Measurements from ENCODE around the gene PDGFRA.

The PDGFRA gene

DNA sequence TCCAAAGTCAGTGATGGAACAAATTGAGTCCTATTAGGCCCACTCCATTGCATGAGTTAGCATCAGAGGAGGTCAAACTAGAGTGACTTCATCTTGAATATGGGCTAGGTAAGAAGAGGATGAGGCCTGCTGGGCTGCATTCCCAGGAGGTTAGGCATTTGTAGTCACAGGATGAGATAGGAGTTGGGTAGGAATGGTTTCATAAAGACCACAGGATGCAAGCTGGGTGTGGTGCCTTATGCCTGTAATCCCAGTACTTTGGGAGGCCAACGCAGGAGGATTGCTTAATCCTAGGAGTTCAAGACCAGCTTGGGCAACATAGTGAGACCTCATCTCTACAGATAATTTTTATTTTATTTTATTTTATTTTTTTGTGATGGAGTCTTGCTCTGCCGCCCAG, 26.8 kb downstream of the PDGFRA start:
- peak; percentile 43 for DNase-seq (ENCODE audit: low read depth)

- no peak for DNase-seq (ENCODE audit: low read depth)
Measured at GRCh38 chr4:54256491-54257486, 27.7 kb downstream of the PDGFRA start.

DNA sequence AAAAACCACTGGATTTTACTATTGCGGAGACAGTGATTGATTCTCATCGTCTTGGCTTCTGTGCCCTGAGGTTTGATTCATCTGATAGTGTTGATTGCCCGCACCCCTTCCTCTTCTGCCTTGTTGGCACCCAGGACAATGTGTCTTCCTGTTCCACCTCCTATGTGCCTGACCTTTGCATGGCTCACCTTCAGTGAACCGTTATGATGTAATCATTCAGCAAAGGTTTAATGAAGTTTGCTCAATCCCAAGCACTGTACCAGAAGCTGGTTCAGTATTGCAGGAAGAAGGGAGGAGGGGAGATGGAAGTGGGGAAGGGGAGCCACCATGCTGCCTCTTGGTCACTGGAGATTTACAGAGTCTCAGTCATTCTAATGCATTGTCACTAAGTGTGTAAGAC, 36.3 kb downstream of the PDGFRA start:
- no peak for DNase-seq (ENCODE audit: low read depth)

DNA sequence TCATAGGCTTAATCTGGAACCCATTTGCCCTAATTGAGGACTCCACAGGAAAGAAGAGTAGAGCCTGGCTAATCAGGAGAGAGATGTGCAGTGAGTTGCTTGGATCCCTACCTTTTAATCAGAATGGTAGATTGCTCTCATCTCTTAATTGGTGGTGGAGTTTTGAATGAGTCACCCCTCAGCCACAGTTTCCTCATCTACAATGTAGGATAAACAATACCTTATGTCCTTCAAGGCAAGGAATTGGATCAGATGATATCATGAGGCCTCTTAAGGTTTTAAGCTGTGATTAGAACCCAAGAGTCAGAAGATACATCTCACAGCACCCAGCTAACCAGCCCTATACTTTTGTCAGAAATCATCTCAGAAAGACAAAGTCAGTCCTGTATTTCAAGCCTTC, 39.1 kb downstream of the PDGFRA start:
- peak; percentile 71 for DNase-seq (ENCODE audit: low read depth)

DNA sequence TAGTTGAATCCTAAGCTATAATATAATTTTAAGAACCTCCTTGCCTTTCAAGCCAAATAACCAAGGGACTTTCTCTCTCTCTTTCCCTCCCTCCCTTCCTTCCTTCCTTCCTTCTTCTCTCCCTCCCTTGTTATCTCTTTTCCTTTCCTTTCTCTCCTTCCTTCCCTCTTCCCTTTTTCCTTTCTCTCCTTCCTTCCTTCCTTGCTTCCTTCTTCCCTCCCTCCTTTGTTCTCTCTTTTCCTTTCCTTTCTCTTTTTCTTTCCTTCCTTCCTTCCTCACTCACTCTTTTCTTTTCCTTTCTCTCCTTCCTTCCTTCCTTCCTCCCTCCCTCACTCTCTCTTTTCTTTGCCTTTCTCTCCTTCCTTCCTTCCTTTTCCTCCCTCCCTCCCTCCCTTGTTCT, 42.4 kb downstream of the PDGFRA start:
- DNase-seq (ENCODE audit: low read depth): no peak

- no peak for DNase-seq (ENCODE audit: low read depth)
Measured at GRCh38 chr4:54272051-54272450, 43.0 kb downstream of the PDGFRA start.

- no peak for DNase-seq (ENCODE audit: low read depth)
Measured at GRCh38 chr4:54274264-54274663, 45.2 kb downstream of the PDGFRA start.

- no peak for DNase-seq (ENCODE audit: low read depth)
Measured at GRCh38 chr4:54274795-54275665, 45.9 kb downstream of the PDGFRA start.

DNA sequence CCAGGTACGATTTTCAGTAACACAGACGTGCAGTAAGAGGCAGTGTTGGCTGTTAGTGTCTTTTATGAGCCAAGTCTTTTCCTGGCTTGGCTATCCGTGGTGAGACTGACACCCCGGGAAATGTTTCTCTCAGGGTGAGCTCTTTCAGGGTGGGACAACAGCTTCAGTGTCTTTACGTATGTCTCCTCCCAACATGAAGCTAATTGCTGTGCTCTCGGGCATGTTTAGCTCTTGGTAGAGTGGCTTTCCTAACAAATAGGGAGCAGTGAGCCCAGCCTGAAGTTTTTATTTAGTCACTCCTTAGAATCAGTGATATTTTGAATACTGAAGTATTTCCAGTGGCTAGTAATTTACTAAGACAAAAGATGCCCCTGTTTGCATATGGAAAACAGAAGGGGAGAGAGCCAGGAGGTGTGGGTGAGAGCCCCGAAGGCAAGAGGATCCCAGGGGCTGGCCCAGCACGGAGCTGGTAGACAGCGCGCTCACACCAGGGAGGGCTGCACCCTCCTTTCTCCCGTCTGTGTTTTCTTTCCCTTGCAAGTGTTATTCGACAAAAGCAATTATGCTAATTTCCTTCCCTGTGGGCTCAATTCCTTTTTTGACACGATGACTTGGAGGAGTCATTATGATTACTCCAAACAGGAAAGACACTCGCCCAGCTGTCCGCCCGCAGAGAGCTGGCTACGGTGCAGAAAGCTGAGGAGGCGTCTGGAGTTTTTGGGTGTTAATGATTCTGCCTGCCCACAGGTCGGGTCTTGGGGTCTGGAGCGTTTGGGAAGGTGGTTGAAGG, 47.7 kb downstream of the PDGFRA start:
- DNase-seq (ENCODE audit: low read depth): no peak

DNA sequence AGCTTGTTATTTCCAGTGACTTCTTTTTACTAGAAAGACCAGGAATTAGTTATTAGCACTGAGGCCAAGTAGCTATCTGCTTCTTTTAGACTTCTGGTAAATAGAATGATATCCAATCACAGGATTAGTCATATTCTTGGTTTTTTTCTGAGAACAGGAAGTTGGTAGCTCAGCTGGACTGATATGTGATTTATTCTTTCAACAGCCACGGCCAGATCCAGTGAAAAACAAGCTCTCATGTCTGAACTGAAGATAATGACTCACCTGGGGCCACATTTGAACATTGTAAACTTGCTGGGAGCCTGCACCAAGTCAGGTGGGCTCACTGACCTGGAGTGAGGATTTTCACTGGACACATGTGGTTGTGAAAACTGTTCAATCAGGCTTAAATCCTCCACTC, 48.6 kb downstream of the PDGFRA start:
- DNase-seq (ENCODE audit: low read depth): peak; percentile 93

DNA sequence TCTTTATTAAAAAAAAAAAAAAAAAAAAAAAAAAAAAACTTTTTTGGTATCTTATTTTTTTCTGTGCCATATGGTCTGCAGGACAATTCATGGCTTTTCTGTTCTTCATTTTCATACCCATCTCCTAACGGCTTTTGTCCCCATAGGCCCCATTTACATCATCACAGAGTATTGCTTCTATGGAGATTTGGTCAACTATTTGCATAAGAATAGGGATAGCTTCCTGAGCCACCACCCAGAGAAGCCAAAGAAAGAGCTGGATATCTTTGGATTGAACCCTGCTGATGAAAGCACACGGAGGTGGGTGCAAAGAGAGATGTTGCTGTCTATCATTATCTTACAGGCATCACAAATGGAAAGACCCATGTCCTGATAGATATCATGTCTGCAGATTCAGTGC, 49.1 kb downstream of the PDGFRA start:
- no peak for DNase-seq (ENCODE audit: low read depth)

DNA sequence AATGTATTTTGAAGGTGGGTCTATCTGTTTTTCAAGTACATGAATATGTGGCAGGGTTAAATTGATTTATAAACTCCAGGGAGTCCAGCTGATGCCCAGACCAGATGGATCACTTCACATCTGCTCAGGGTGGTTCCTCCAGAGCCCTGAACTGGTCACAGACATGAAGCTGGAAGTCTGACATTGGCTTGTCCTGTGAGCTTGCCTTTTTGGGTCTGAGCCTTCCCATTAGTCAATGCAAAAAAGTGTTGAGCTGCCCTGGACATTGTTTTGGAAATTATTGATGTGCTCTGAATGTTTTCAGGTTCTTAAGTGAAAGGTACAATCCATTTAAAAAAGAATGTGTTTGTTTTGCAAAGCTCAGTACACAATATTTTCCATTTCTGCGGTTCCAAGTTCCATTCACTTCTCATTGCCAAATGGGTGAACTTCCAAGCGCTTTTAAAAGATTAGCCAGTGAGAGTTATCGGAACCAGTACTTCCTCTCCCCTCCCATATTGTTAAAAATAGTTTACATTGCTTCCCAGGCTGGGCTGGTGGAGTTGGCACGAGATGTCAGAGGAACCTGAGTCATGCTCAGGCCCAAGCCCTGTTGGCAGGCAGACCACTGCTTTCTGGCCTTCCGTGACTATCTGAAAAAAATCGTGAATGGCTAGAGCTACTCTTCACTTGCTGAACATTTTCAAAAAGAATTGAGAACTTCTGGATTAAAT, 52.1 kb downstream of the PDGFRA start:
- peak; percentile 91 for DNase-seq (ENCODE audit: low read depth)

DNA sequence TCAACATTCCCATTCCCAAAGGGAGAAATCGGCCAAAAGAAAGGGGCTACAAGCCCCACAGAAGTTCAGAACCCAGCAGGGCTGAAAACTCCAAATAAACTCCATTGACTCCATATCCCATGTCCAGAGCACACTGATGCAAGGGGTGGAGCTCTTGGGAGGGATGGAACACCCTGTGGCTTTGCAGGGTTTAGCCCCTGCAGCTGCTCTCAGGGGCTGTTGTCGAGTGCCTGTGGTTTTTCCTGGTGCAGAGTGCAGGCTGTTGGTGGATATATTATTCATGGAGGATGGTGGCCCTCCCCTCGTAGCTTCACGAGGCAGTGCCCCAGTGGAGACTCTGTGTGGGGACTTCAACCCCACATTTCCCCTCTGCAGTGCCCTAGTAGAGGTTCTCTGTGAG, 53.7 kb downstream of the PDGFRA start:
- no peak for DNase-seq (ENCODE audit: low read depth)

DNA sequence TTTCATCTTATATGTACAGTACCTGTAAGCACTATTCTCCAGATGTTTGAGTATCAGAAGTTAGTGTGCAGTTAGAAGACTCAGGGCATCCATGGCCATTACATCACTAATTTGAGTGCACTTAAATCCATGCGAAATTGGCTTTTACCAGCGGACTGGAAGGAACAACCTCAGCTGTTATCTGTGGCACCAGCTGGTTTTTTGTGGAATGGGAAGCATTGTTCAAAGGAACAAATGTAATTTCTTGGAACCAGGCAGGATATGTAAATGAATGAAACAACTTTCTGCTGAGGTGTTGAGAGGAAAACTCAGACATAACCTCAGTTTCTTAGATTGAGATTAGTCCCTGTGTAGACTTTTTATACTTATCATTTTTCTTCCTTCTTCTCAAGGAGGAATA, 60.2 kb downstream of the PDGFRA start:
- DNase-seq (ENCODE audit: low read depth): no peak

- DNase-seq (ENCODE audit: low read depth): no peak
Measured at GRCh38 chr4:54290980-54291379, 61.9 kb downstream of the PDGFRA start.

GRCh38 chr4:54296548-54297203, 67.6 kb downstream of the PDGFRA start:
- no peak for DNase-seq (ENCODE audit: low read depth)

- no peak for DNase-seq (ENCODE audit: low read depth)
Measured at GRCh38 chr4:54308110-54308509, 79.0 kb downstream of the PDGFRA start.

DNA sequence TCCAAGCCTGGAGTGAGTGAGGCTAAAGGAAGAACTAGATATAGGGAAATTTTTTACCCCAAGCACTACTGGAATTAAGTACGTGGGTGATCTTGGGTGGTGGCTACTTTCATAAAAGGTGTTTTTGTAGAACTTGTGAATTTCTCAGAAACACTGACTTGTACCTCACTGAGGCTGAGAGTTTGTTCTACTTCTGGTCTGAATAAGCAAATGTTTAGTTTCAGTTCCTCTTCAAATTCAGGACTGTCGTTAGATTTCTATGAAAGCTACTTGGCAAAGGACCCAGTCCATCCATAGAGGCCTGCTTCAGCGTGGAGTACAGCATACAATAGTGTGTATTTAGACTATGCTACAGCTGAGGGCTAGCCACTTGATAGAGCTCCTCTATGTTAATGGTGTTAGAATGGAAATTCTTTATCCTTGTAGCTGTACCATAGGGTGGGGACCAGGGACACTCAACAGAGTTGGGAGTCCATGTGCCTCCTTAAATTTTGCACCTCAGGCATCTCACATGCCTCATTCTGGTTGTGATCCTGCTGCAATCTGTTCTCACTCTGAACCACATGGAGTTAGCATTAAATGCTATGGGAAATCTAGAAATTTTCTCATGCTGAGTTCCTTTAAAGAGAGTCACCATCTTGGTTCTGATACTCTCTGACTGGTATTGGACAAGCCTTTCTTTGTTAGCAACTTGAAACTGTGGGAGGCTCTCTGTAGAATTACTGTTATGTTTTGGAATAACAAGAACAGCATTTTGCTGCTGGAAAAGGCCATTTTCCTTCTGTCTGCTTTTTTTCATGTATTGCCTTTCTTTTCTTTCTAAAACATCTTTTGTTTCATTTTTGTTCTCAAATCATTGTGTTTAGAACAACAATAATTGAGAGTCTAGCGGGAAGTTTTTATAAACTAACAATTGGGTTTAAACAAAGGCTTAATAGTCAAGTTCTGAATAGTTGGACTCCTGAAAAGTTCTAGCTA, 86.8 kb downstream of the PDGFRA start:
- DNase-seq (ENCODE audit: low read depth): no peak

DNA sequence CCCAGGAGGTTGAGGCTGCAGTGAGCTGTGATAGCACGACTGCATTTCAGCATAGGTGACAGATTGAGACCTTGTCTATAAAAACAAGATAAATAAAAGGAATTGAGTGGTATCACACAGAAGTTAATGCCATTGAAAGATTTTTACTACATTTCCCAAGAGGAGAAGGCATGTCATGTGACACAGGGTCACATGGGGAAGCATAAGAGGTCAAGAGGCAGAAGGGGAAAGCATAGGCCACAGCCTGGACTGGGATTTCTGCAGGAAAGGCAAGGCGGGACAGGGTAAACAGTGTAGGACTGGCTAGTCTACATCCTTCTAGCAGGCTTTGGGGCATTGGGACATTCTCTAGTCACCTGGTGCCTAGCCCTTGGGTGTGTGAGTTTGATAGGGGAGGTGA, 88.6 kb downstream of the PDGFRA start:
- DNase-seq (ENCODE audit: low read depth): no peak

DNA sequence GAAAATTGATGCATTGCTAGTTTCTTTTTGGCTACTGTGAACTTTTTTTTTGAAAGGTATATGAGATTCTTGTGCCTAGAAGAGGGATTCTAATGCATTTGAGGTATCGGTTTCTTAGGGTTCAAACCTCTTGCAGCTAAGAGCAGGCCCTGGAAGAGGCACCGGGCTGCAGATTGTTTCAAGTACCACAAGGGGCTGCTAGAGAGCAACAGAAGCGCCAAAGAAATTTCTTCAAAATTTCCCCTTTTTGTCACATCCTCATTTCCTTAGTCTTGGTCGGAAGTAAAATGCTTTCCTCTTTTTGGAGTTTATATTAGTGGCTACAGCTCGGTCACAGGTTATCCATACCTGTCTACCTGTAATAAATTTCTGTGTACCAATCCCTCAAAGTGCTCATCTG, 89.8 kb downstream of the PDGFRA start:
- peak; percentile 71 for DNase-seq (ENCODE audit: low read depth)

Measured in iris pigment epithelial cell (primary cell).